Measurements from ENCODE around the gene ATXN1. TPM values are rescaled to one million over a fixed set of nuclear protein-coding genes. Genes with fewer than 3 reads are reported as not detected.

The ATXN1 gene
- total and polyA plus RNA-seq, 2 experiments from 2014 or later = 4.8 to 9.1 TPM

DNA sequence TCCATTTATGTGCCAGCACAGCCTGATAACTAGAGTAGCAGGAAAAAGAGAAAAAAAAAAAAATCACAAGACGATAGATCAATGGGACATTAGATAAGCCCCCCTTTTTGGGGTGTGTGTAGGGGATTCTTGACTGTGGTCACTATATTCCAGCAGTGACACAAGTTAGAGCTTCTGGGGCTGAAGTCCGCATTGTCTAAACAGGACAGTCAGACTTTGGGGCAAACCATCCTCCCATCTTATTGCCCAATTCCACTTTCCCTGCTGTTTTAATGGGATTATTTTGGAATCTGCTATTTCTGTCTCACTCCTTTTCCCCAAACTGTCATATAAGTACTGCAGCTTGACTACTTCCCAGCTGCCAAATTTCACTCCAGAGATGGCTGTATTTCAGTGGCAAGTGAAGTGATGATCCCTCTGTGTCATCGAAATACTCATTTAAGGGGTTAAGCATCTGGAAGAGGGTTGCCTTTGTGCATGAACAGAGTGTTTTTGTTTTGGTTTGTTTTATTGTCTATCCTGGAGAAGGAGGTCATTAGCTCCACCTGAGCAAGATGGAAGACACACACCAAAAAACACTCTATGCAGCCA, 182.5 kb downstream of the ATXN1 start:
- Mint-ChIP-seq H3K4me3 (no peak overlapping the region), H3K27me3 (ENCODE audit: insufficient read depth, low read depth, poor library complexity) (no peaks in the 10 kb centered on the region), H3K4me1 (peaks cover under 1% of the 10 kb centered on the region), H3K27ac (no peak overlapping the region), H3K9me3 (no peaks in the 10 kb centered on the region), H3K36me3 (ENCODE audit: low read depth) (no peaks in the 10 kb centered on the region)
- ATAC-seq (no peak), DNase-seq (ENCODE audit: low spot score) (no peak)
- H3F3A ChIP-seq (replicated peaks; ENCODE audit: low read depth) = no peaks in the 10 kb centered on the region
- no peaks in the 10 kb centered on the region for H3K27me3 ChIP-seq (ENCODE audit: insufficient read depth)
- no peaks in the 10 kb centered on the region for H3K4me1 ChIP-seq (ENCODE audit: insufficient read depth)
- TF ChIP-seq ZNF331 (CRISPR knock-in tag; IDR thresholded peaks at IDR 0.05; ENCODE audit: low read depth) = no peak
- TF ChIP-seq, protein P1, sequence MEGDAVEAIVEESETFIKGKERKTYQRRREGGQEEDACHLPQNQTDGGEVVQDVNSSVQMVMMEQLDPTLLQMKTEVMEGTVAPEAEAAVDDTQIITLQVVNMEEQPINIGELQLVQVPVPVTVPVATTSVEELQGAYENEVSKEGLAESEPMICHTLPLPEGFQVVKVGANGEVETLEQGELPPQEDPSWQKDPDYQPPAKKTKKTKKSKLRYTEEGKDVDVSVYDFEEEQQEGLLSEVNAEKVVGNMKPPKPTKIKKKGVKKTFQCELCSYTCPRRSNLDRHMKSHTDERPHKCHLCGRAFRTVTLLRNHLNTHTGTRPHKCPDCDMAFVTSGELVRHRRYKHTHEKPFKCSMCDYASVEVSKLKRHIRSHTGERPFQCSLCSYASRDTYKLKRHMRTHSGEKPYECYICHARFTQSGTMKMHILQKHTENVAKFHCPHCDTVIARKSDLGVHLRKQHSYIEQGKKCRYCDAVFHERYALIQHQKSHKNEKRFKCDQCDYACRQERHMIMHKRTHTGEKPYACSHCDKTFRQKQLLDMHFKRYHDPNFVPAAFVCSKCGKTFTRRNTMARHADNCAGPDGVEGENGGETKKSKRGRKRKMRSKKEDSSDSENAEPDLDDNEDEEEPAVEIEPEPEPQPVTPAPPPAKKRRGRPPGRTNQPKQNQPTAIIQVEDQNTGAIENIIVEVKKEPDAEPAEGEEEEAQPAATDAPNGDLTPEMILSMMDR (conservative IDR thresholded peaks at IDR 0.05; ENCODE audit: low read depth in 2 of 2) = no peak
- H3K4me3 ChIP-seq = no peak overlapping the region
- H3K27ac ChIP-seq (ENCODE audit: low read depth) = no peak overlapping the region
- no peaks in the 10 kb centered on the region for H4K20me1 ChIP-seq (replicated peaks; ENCODE audit: insufficient read depth)
- no peaks in the 10 kb centered on the region for H3K79me2 ChIP-seq (replicated peaks; ENCODE audit: insufficient read depth)
- H3K9me2 ChIP-seq (ENCODE audit: insufficient read depth) = no peaks in the 10 kb centered on the region
- H3K4me2 ChIP-seq = no peak overlapping the region
- no peak overlapping the region for H2AFZ ChIP-seq
- H3K36me3 ChIP-seq (ENCODE audit: insufficient read depth) = no peaks in the 10 kb centered on the region

GRCh38 chr6:16576451-16577368, 184.6 kb downstream of the ATXN1 start:
- no peaks in the 10 kb centered on the region for H4K20me1 ChIP-seq (replicated peaks; ENCODE audit: insufficient read depth)
- no peak overlapping the region for H2AFZ ChIP-seq
- no peaks in the 10 kb centered on the region for H3F3A ChIP-seq (replicated peaks; ENCODE audit: low read depth)
- no peak overlapping the region for H3K4me3 Mint-ChIP-seq
- H3K4me1 ChIP-seq (ENCODE audit: insufficient read depth) = no peaks in the 10 kb centered on the region
- no peaks in the 10 kb centered on the region for H3K27me3 ChIP-seq (ENCODE audit: insufficient read depth)
- no peak for DNase-seq (ENCODE audit: low spot score)
- no peaks in the 10 kb centered on the region for H3K36me3 Mint-ChIP-seq (ENCODE audit: low read depth)
- no peaks in the 10 kb centered on the region for H3K79me2 ChIP-seq (replicated peaks; ENCODE audit: insufficient read depth)
- ATAC-seq = no peak
- H3K4me3 ChIP-seq = no peak overlapping the region
- H3K36me3 ChIP-seq (ENCODE audit: insufficient read depth) = no peaks in the 10 kb centered on the region
- H3K4me2 ChIP-seq = no peak overlapping the region
- no peak overlapping the region for H3K27ac Mint-ChIP-seq
- H3K9me3 Mint-ChIP-seq = no peaks in the 10 kb centered on the region
- H3K4me1 Mint-ChIP-seq = peaks cover 6% of the 10 kb centered on the region
- H3K27ac ChIP-seq (ENCODE audit: low read depth) = no peak overlapping the region
- H3K9me2 ChIP-seq (ENCODE audit: insufficient read depth) = no peaks in the 10 kb centered on the region
- no peaks in the 10 kb centered on the region for H3K27me3 Mint-ChIP-seq (ENCODE audit: insufficient read depth, low read depth, poor library complexity)
- TF ChIP-seq, protein P2, sequence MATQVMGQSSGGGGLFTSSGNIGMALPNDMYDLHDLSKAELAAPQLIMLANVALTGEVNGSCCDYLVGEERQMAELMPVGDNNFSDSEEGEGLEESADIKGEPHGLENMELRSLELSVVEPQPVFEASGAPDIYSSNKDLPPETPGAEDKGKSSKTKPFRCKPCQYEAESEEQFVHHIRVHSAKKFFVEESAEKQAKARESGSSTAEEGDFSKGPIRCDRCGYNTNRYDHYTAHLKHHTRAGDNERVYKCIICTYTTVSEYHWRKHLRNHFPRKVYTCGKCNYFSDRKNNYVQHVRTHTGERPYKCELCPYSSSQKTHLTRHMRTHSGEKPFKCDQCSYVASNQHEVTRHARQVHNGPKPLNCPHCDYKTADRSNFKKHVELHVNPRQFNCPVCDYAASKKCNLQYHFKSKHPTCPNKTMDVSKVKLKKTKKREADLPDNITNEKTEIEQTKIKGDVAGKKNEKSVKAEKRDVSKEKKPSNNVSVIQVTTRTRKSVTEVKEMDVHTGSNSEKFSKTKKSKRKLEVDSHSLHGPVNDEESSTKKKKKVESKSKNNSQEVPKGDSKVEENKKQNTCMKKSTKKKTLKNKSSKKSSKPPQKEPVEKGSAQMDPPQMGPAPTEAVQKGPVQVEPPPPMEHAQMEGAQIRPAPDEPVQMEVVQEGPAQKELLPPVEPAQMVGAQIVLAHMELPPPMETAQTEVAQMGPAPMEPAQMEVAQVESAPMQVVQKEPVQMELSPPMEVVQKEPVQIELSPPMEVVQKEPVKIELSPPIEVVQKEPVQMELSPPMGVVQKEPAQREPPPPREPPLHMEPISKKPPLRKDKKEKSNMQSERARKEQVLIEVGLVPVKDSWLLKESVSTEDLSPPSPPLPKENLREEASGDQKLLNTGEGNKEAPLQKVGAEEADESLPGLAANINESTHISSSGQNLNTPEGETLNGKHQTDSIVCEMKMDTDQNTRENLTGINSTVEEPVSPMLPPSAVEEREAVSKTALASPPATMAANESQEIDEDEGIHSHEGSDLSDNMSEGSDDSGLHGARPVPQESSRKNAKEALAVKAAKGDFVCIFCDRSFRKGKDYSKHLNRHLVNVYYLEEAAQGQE (IDR thresholded peaks at IDR 0.05; ENCODE audit: unreplicated experiment) = no peak
- TF ChIP-seq EZH2phosphoT487 (IDR thresholded peaks at IDR 0.05; ENCODE audit: unreplicated experiment) = no peak
- TF ChIP-seq ETS1 (IDR thresholded peaks at IDR 0.05) = no peak
- TF ChIP-seq POLR2AphosphoS5 (IDR thresholded peaks at IDR 0.05; ENCODE audit: low read depth) = no peak
- no peak for TF ChIP-seq NANOG (IDR thresholded peaks at IDR 0.05; ENCODE audit: borderline replicate concordance)
- TF ChIP-seq JUNB (IDR thresholded peaks at IDR 0.05; ENCODE audit: unreplicated experiment) = no peak

Data from GM23338 (cell line).